HepG2 (cell line): ENCODE data around the gene MED13L. TPM values are rescaled to one million over a fixed set of nuclear protein-coding genes. Genes with fewer than 3 reads are reported as not detected.

Source experiments
- ATAC-seq: fragments of 200-7000 bp; cut with Tn5 transposase; 3 replicates; pipeline ENCODE4 v1.9.1; 2020; ENCODE audit warnings: mild to moderate bottlenecking, moderate library complexity
- BruUV-seq: library from RNA; stranded (reverse); fragments of 400-500 nt; replicated peaks from 2 replicates; lab custom pipeline; 2021; lab: Mats Ljungman, UMichigan
- CTCF ChIA-PET: fragments of 300-600 bp; formaldehyde crosslinking; extraction: SDS; loops from one replicate; lab custom pipeline; 2021; ENCODE audit warnings: low total read pairs, inconsistent platforms, low intra/inter-chr PET ratio; lab: Yijun Ruan, JAX
- POLR2A ChIA-PET: fragments of 350-600 bp; sonication (Branson Sonifier 250); formaldehyde crosslinking; loops from one replicate; lab custom pipeline; 2020; ENCODE audit warnings: antibody characterized with exemption, inconsistent platforms; lab: Yijun Ruan, JAX
- DNase-seq: peaks from one replicate; pipeline ENCODE4 v3.0.0-alpha.2; 2015; ENCODE audit warnings: low spot score
- FAIRE-seq: peaks from 3 replicates; lab custom pipeline; 2011; peaks lifted over from hg19 to GRCh38; lab: Jason Lieb, UNC
- H2AFZ ChIP-seq: one replicate; pipeline ENCODE4 v1.6.1; 2011; ENCODE audit warnings: low read length, inconsistent platforms
- H3K27ac ChIP-seq: fragments of 300-600 bp; 3 replicates; pipeline ENCODE4 v1.8.0; 2011; ENCODE audit warnings: mixed run types, mild to moderate bottlenecking, mixed read lengths, low read length, inconsistent platforms; ENCODE audit not compliant: insufficient read depth; ENCODE audit errors: extremely low read length
- H3K27me3 ChIP-seq, 2 experiments: fragments of 200-600 bp in 1 of 2; 2 replicates in 1 of 2; 3 replicates in 1 of 2; pipeline versions ENCODE4 v1.6.0 to v1.8.0; 2011; ENCODE audit warnings: low read length in 2 of 2, mild to moderate bottlenecking in 2 of 2, moderate library complexity in 2 of 2, inconsistent platforms in 1 of 2; ENCODE audit not compliant: insufficient read depth in 2 of 2, control insufficient read depth in 1 of 2
- H3K36me3 ChIP-seq, 2 experiments: fragments of 200-600 bp in 1 of 2; replicated peaks in 1 of 2; 2 replicates in 1 of 2; 3 replicates in 1 of 2; pipeline versions ENCODE4 v1.5.1 to v1.8.0; 2011; ENCODE audit warnings: low read length in 2 of 2, inconsistent platforms in 1 of 2; ENCODE audit not compliant: insufficient read depth in 2 of 2, control insufficient read depth in 1 of 2
- H3K4me1 ChIP-seq: 2 replicates; pipeline ENCODE4 v1.5.1; 2012; ENCODE audit warnings: low read length, inconsistent platforms; ENCODE audit not compliant: insufficient read depth
- H3K4me2 ChIP-seq: 2 replicates; pipeline ENCODE4 v1.6.0; 2011; ENCODE audit warnings: low read depth, low read length, inconsistent platforms
- H3K4me3 ChIP-seq, 3 experiments: fragments of 200-600 bp in 1 of 3; sonication (generic), shearing (Covaris generic) in 1 of 3; replicated peaks in 1 of 3; 2 replicates each; pipeline ENCODE4 v1.5.1; 2011 to 2016; ENCODE audit warnings: low read length in 3 of 3, inconsistent platforms in 2 of 3, low read depth in 2 of 3, mild to moderate bottlenecking in 2 of 3, control low read depth in 1 of 3, mixed read lengths in 1 of 3; ENCODE audit not compliant: insufficient read depth in 1 of 3
- H3K79me2 ChIP-seq: one replicate; pipeline ENCODE4 v1.6.1; 2011; ENCODE audit warnings: low read length, inconsistent platforms; ENCODE audit not compliant: insufficient read depth
- H3K9ac ChIP-seq: 2 replicates; pipeline ENCODE4 v1.6.0; 2011; ENCODE audit warnings: mild to moderate bottlenecking, low read depth, low read length, inconsistent platforms; ENCODE audit not compliant: insufficient read depth
- H3K9me3 ChIP-seq: 2 replicates; pipeline ENCODE4 v1.5.1; 2012; ENCODE audit warnings: mild to moderate bottlenecking, low read length
- H4K20me1 ChIP-seq: 2 replicates; pipeline ENCODE4 v1.6.0; 2011; ENCODE audit warnings: inconsistent platforms, mild to moderate bottlenecking, low read length, moderate library complexity; ENCODE audit not compliant: insufficient read depth
- CHD4 ChIP-seq: fragments of 200-600 bp; sonication (generic); IDR thresholded peaks from 2 replicates; pipeline ENCODE4 v1.7.0; 2017; ENCODE audit warnings: mild to moderate bottlenecking, low read length, borderline replicate concordance
- PHB2 ChIP-seq: fragments of 450-650 bp; IDR thresholded peaks from 2 replicates; pipeline ENCODE4 v1.6.1; 2018; ENCODE audit not compliant: partially characterized antibody
- RBM22 ChIP-seq: fragments of 200-400 bp; formaldehyde crosslinking; optimal IDR thresholded peaks from 2 replicates; pipeline ENCODE3; 2017; ENCODE audit warnings: mild to moderate bottlenecking, low read length, moderate library complexity
- STAT5B ChIP-seq: sonication (generic); formaldehyde crosslinking; IDR thresholded peaks from 2 replicates; pipeline ENCODE4 v1.4.0; 2020; ENCODE audit warnings: missing genetic modification reagents
- TAF1 ChIP-seq: sonication (generic); formaldehyde crosslinking; IDR thresholded peaks from 2 replicates; pipeline ENCODE4 v1.4.0; 2020; ENCODE audit warnings: missing genetic modification reagents
- YEATS2 ChIP-seq: sonication (generic); formaldehyde crosslinking; IDR thresholded peaks from 2 replicates; pipeline ENCODE4 v1.4.0; 2020; ENCODE audit warnings: missing genetic modification reagents, borderline replicate concordance
- ZBTB7B ChIP-seq: sonication (generic); formaldehyde crosslinking; IDR thresholded peaks from 2 replicates; pipeline ENCODE4 v1.4.0; 2020; ENCODE audit warnings: missing genetic modification reagents
- ZNF251 ChIP-seq: sonication (generic); formaldehyde crosslinking; IDR thresholded peaks from 2 replicates; pipeline ENCODE4 v1.9.0; 2021; ENCODE audit warnings: mild to moderate bottlenecking, missing genetic modification reagents
- ZNF256 ChIP-seq: sonication (generic); formaldehyde crosslinking; conservative IDR thresholded peaks from 2 replicates; pipeline ENCODE4 v1.4.0; 2020; ENCODE audit warnings: missing genetic modification reagents
- ZNF30 ChIP-seq: sonication (generic); formaldehyde crosslinking; IDR thresholded peaks from 2 replicates; pipeline ENCODE4 v1.5.0; 2020; ENCODE audit warnings: mild to moderate bottlenecking, missing genetic modification reagents
- ZNF331 ChIP-seq: sonication (generic); formaldehyde crosslinking; IDR thresholded peaks from 2 replicates; pipeline ENCODE4 v1.4.0; 2020; ENCODE audit warnings: missing genetic modification reagents
- ZNF383 ChIP-seq: sonication (generic); formaldehyde crosslinking; IDR thresholded peaks from 2 replicates; pipeline ENCODE4 v1.4.0; 2020; ENCODE audit warnings: missing genetic modification reagents, mild to moderate bottlenecking, borderline replicate concordance
- ZNF547 ChIP-seq: sonication (generic); formaldehyde crosslinking; IDR thresholded peaks from 2 replicates; pipeline ENCODE4 v1.5.1; 2020; ENCODE audit warnings: mild to moderate bottlenecking, missing genetic modification reagents
- ZNF674 ChIP-seq: sonication (generic); formaldehyde crosslinking; IDR thresholded peaks from 2 replicates; pipeline ENCODE4 v1.5.0; 2020; ENCODE audit warnings: low read depth, mild to moderate bottlenecking, missing genetic modification reagents
- ZNF792 ChIP-seq: IDR thresholded peaks from 2 replicates; pipeline ENCODE4 v1.6.1; 2016
- ZNF850 ChIP-seq: sonication (generic); formaldehyde crosslinking; conservative IDR thresholded peaks from 2 replicates; pipeline ENCODE4 v1.9.0; 2021; ENCODE audit warnings: mild to moderate bottlenecking, missing genetic modification reagents
- ZNF879 ChIP-seq: sonication (generic); formaldehyde crosslinking; IDR thresholded peaks from 2 replicates; pipeline ENCODE4 v1.8.1; 2023; ENCODE audit warnings: missing genetic modification reagents
- ZNF891 ChIP-seq: sonication (generic); formaldehyde crosslinking; IDR thresholded peaks from 2 replicates; pipeline ENCODE4 v1.5.0; 2020; ENCODE audit warnings: mild to moderate bottlenecking, missing genetic modification reagents
- ZSCAN20 ChIP-seq: sonication (generic); formaldehyde crosslinking; IDR thresholded peaks from 2 replicates; pipeline ENCODE4 v1.4.0; 2020; ENCODE audit warnings: missing genetic modification reagents, mild to moderate bottlenecking, borderline replicate concordance
- ZSCAN9 ChIP-seq: IDR thresholded peaks from 2 replicates; pipeline ENCODE4 v1.6.1; 2016; ENCODE audit warnings: borderline replicate concordance
- WGBS: methylation state at CpG from one replicate; pipeline ENCODE4 v1.1.6; 2017; ENCODE audit warnings: low lambda C conversion rate; 5-methylcytosine and 5-hydroxymethylcytosine counted together
- in situ Hi-C: cut with HindIII; loops from 2 replicates; pipeline ENCODE4 v1.10.0; 2017; ENCODE audit warnings: low pct_unique_long_range_greater_than_20kb; ENCODE audit not compliant: extremely low pct_ligation_motif_present
- intact Hi-C: fragments of 100-400 bp; cut with micrococcal nuclease; formaldehyde crosslinking; loops from one replicate; pipeline ENCODE4 v1.10.0; 2022; ENCODE audit not compliant: unreplicated experiment
- polyA plus RNA-seq, 8 experiments: library from polyadenylated mRNA; depleted of rRNA in 3 of 8; stranded (reverse) in 7 of 8; unstranded in 1 of 8; fragments of >200 nt; fragmentation: Illumina TruSeq in 4 of 8; extraction: Trizol in 4 of 8; gene quantifications; 2 replicates each; pipeline versions ENCODE4 v1.2.1 to v1.2.3, GENCODE V29; 2011 to 2016; ENCODE audit warnings: low read depth in 4 of 8, missing spikeins in 1 of 8, mixed read lengths in 1 of 8; ENCODE audit not compliant: insufficient read depth in 1 of 8
- total RNA-seq, 5 experiments: library from RNA; depleted of rRNA; stranded (reverse); fragments of >200 nt; fragmentation: Illumina TruSeq; extraction: Trizol; gene quantifications; 2 replicates each; pipeline ENCODE4 v1.2.3, GENCODE V29; 2016; ENCODE audit warnings: low read depth in 1 of 5
- TF ChIP-seq, protein P1 (sequence below): sonication (generic); formaldehyde crosslinking; IDR thresholded peaks from 2 replicates; pipeline ENCODE4 v1.4.0; 2020; ENCODE audit warnings: missing genetic modification reagents, borderline replicate concordance

MED13L gene
- total and polyA plus RNA-seq, 2 of the 13 experiments (the other 11 are each of a cell fraction or from before 2014, with no cell fraction given) = 24.8 to 38.9 TPM

DNA sequence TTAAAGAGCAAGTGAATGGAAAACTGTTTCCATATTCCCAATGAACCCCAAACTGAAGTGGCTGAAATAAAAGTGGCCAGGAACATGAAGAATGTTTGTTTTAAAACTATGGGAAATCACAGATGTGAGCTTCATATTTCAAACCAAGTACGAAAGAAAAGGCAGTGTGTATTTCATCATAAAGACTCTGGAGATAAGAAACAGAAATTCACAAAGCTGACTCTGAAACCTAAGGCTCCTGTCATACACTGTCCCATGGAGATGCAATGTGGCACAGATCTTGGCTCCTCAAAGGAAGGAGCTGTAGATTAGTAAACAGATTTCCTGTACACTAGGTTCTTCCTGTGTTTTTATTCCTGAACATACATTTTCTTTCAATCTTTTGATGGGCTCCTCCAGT lies 304.4 kb downstream of the MED13L start:
- POLR2A ChIA-PET = no interaction called here
- peaks cover 9 to 54% of the 10 kb centered on the region in 2 experiments for H3K36me3 ChIP-seq
- H3K27ac ChIP-seq = no peak overlapping the region
- no peak overlapping the region for H3K4me3 ChIP-seq
- H3K9ac ChIP-seq = no peak overlapping the region
- H3K4me1 ChIP-seq = 0 out of 2 replicates have a peak, but pooled peaks cover 7% of the 10 kb centered on the region
- TF ChIP-seq YEATS2 (CRISPR knock-in tag) (no peak), ZNF30 (no peak), ZNF792 (CRISPR knock-in tag) (no peak), STAT5B (CRISPR knock-in tag) (no peak)
- intact Hi-C loops = no loop called here
- no TSS peak for BruUV-seq
- FAIRE-seq (no peak), ATAC-seq (no peak), DNase-seq (no peak)
- H3K4me2 ChIP-seq = no peak overlapping the region
- no peaks in the 10 kb centered on the region for H4K20me1 ChIP-seq
- no peaks in the 10 kb centered on the region for H3K27me3 ChIP-seq
- in situ Hi-C loops = no loop called here
- no peak overlapping the region for H2AFZ ChIP-seq
- CTCF ChIA-PET = no interaction called here
- H3K9me3 ChIP-seq = no peaks in the 10 kb centered on the region
- 100% methylated on average over 1 of the region's 1 CpG for WGBS
- no peaks in the 10 kb centered on the region for H3K79me2 ChIP-seq

DNA sequence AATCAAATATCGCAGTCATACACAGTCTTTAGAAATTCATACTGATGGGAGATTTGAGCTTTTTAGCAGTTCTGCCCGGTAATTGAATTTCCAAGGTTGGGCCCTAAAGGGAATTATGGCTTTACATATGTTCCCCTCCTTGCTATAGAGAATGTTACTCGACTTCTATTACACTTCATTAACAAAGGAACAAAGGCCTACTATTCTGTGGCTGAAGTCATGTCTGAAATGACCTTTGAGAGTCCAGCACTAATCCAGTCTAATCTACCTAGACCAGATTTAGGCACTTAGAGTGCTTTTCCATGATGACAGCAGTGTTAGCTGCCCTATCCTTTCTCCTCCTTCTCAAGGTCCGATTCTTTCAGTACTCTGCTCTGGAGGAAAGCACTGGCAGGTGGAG lies 305.3 kb downstream of the MED13L start:
- POLR2A ChIA-PET = no interaction called here
- Histone ChIP-seq H3K4me1 (0 out of 2 replicates have a peak, but pooled peaks cover 7% of the 10 kb centered on the region), H2AFZ (no peak overlapping the region), H3K9me3 (no peaks in the 10 kb centered on the region), H3K4me3 (no peak overlapping the region), H3K36me3 (peaks cover 9 to 63% of the 10 kb centered on the region in 2 experiments), H3K27ac (no peak overlapping the region), H4K20me1 (no peaks in the 10 kb centered on the region), H3K79me2 (no peaks in the 10 kb centered on the region), H3K4me2 (no peak overlapping the region), H3K9ac (no peak overlapping the region), H3K27me3 (no peaks in the 10 kb centered on the region)
- in situ Hi-C loops = no loop called here
- WGBS = 88% methylated on average over 4 of the region's 4 CpGs
- FAIRE-seq (no peak), DNase-seq (peak; percentile 8), ATAC-seq (no peak)
- CTCF ChIA-PET = no interaction called here
- no TSS peak for BruUV-seq
- intact Hi-C loops = no loop called here
- TF ChIP-seq ZNF383 (CRISPR knock-in tag) (no peak), ZSCAN20 (no peak), ZNF547 (CRISPR knock-in tag) (no peak), ZNF850 (CRISPR knock-in tag) (no peak), PHB2 (no peak), ZNF256 (no peak), RBM22 (no peak), ZNF251 (CRISPR knock-in tag) (no peak), ZNF891 (no peak), ZBTB7B (CRISPR knock-in tag) (no peak), ZSCAN9 (CRISPR knock-in tag) (no peak), ZNF331 (CRISPR knock-in tag) (no peak), ZNF674 (no peak), CHD4 (no peak), ZNF879 (CRISPR knock-in tag) (no peak), TAF1 (CRISPR knock-in tag) (no peak)
- TF ChIP-seq, protein P1, sequence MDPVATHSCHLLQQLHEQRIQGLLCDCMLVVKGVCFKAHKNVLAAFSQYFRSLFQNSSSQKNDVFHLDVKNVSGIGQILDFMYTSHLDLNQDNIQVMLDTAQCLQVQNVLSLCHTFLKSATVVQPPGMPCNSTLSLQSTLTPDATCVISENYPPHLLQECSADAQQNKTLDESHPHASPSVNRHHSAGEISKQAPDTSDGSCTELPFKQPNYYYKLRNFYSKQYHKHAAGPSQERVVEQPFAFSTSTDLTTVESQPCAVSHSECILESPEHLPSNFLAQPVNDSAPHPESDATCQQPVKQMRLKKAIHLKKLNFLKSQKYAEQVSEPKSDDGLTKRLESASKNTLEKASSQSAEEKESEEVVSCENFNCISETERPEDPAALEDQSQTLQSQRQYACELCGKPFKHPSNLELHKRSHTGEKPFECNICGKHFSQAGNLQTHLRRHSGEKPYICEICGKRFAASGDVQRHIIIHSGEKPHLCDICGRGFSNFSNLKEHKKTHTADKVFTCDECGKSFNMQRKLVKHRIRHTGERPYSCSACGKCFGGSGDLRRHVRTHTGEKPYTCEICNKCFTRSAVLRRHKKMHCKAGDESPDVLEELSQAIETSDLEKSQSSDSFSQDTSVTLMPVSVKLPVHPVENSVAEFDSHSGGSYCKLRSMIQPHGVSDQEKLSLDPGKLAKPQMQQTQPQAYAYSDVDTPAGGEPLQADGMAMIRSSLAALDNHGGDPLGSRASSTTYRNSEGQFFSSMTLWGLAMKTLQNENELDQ = no peak
